Measurements from ENCODE around the gene UVSSA. TPM values are rescaled to one million over a fixed set of nuclear protein-coding genes. Genes with fewer than 3 reads are reported as not detected.

The UVSSA gene
- total and polyA plus RNA-seq, 9 of the 15 experiments (the other 6 are each of a cell fraction or from before 2014, with no cell fraction given) = 0.21 to 14.6 (median 3.3) TPM

DNA sequence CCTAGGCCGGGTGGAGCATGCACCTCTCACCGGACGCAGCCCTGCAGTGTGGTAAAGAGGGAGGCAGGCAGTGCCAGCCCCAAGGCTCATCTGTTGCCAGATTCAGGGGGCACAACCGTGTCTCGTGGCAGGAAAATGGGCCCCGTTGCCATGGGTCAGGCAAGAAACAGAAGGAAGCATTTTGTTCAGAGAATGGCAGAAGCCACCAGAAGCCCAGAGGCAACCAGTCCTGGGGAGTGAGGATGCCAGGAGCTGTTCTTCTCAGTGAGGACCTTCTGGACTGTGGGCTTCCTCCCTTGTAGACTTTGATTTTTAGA lies 12.5 kb upstream of the UVSSA start:
- no peaks in the 10 kb centered on the region for H3K27me3 ChIP-seq (ENCODE audit: control insufficient read depth in 2 of 2, insufficient read depth in 2 of 2, low read length in 2 of 2)
- peaks cover 81% of the 10 kb centered on the region; the same call in 2 of the 3 replicates for H3K36me3 ChIP-seq (ENCODE audit: control insufficient read depth, insufficient read depth, low read length)
- no peak overlapping the region for H2AFZ ChIP-seq (ENCODE audit: low read depth, low read length)
- no peaks in the 10 kb centered on the region; the same call in 1 of the 2 replicates for H4K20me1 ChIP-seq (replicated peaks; ENCODE audit: control insufficient read depth, insufficient read depth, low read length)
- H3K4me3 ChIP-seq = no peak overlapping the region
- in situ Hi-C loops (cut with MboI) = no loop called here
- no peak for TF ChIP-seq BCOR (IDR thresholded peaks at IDR 0.05)
- no peak for TF ChIP-seq BDP1 (IDR thresholded peaks at IDR 0.05; ENCODE audit: insufficient read depth, insufficient read length)
- TF ChIP-seq FOXP1 (CRISPR knock-in tag; IDR thresholded peaks at IDR 0.05) = no peak
- no peak for TF ChIP-seq ZNF76 (CRISPR knock-in tag; IDR thresholded peaks at IDR 0.05; ENCODE audit: borderline replicate concordance)
- TF ChIP-seq, protein P1, sequence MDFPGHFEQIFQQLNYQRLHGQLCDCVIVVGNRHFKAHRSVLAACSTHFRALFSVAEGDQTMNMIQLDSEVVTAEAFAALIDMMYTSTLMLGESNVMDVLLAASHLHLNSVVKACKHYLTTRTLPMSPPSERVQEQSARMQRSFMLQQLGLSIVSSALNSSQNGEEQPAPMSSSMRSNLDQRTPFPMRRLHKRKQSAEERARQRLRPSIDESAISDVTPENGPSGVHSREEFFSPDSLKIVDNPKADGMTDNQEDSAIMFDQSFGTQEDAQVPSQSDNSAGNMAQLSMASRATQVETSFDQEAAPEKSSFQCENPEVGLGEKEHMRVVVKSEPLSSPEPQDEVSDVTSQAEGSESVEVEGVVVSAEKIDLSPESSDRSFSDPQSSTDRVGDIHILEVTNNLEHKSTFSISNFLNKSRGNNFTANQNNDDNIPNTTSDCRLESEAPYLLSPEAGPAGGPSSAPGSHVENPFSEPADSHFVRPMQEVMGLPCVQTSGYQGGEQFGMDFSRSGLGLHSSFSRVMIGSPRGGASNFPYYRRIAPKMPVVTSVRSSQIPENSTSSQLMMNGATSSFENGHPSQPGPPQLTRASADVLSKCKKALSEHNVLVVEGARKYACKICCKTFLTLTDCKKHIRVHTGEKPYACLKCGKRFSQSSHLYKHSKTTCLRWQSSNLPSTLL (IDR thresholded peaks at IDR 0.05) = no peak
- TF ChIP-seq JUNB (CRISPR knock-in tag; conservative IDR thresholded peaks at IDR 0.05) = no peak
- no peak for TF ChIP-seq ZNF436 (CRISPR knock-in tag; IDR thresholded peaks at IDR 0.05)
- TF ChIP-seq, protein P2, sequence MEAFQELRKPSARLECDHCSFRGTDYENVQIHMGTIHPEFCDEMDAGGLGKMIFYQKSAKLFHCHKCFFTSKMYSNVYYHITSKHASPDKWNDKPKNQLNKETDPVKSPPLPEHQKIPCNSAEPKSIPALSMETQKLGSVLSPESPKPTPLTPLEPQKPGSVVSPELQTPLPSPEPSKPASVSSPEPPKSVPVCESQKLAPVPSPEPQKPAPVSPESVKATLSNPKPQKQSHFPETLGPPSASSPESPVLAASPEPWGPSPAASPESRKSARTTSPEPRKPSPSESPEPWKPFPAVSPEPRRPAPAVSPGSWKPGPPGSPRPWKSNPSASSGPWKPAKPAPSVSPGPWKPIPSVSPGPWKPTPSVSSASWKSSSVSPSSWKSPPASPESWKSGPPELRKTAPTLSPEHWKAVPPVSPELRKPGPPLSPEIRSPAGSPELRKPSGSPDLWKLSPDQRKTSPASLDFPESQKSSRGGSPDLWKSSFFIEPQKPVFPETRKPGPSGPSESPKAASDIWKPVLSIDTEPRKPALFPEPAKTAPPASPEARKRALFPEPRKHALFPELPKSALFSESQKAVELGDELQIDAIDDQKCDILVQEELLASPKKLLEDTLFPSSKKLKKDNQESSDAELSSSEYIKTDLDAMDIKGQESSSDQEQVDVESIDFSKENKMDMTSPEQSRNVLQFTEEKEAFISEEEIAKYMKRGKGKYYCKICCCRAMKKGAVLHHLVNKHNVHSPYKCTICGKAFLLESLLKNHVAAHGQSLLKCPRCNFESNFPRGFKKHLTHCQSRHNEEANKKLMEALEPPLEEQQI (IDR thresholded peaks at IDR 0.05) = no peak
- TF ChIP-seq, protein P3, sequence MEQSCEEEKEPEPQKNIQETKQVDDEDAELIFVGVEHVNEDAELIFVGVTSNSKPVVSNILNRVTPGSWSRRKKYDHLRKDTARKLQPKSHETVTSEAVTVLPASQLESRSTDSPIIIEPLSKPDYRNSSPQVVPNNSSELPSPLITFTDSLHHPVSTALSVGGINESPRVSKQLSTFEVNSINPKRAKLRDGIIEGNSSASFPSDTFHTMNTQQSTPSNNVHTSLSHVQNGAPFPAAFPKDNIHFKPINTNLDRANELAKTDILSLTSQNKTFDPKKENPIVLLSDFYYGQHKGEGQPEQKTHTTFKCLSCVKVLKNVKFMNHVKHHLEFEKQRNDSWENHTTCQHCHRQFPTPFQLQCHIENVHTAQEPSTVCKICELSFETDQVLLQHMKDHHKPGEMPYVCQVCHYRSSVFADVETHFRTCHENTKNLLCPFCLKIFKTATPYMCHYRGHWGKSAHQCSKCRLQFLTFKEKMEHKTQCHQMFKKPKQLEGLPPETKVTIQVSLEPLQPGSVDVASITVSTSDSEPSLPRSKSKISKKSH (CRISPR knock-in tag; IDR thresholded peaks at IDR 0.05) = no peak
- TF ChIP-seq, protein P4, sequence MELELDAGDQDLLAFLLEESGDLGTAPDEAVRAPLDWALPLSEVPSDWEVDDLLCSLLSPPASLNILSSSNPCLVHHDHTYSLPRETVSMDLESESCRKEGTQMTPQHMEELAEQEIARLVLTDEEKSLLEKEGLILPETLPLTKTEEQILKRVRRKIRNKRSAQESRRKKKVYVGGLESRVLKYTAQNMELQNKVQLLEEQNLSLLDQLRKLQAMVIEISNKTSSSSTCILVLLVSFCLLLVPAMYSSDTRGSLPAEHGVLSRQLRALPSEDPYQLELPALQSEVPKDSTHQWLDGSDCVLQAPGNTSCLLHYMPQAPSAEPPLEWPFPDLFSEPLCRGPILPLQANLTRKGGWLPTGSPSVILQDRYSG (tag; conservative IDR thresholded peaks at IDR 0.05; ENCODE audit: low read depth) = no peak
- TF ChIP-seq, protein P5, sequence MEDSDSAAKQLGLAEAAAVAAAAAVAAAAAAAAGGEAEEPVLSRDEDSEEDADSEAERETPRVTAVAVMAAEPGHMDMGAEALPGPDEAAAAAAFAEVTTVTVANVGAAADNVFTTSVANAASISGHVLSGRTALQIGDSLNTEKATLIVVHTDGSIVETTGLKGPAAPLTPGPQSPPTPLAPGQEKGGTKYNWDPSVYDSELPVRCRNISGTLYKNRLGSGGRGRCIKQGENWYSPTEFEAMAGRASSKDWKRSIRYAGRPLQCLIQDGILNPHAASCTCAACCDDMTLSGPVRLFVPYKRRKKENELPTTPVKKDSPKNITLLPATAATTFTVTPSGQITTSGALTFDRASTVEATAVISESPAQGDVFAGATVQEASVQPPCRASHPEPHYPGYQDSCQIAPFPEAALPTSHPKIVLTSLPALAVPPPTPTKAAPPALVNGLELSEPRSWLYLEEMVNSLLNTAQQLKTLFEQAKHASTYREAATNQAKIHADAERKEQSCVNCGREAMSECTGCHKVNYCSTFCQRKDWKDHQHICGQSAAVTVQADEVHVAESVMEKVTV (CRISPR knock-in tag; IDR thresholded peaks at IDR 0.05) = no peak
- no peak for TF ChIP-seq ZNF384 (IDR thresholded peaks at IDR 0.05; ENCODE audit: low read depth, low read length)
- TF ChIP-seq SIX5 (IDR thresholded peaks at IDR 0.05; ENCODE audit: borderline replicate concordance in 1 of 2, insufficient read depth in 1 of 2, low read depth in 1 of 2, low read length in 2 of 2) = no peak
- peaks cover 0 to 13% of the 10 kb centered on the region in 2 experiments; a peak in 2 of 5 replicates for H3K4me1 ChIP-seq (replicated peaks in 1 of 2; ENCODE audit: control insufficient read depth in 2 of 2, insufficient read depth in 2 of 2, low read length in 2 of 2)
- FAIRE-seq (no peak), ATAC-seq (no peak), DNase-seq (ENCODE audit: extremely low read depth in 1 of 4, low spot score in 3 of 4) (no peak)
- no peak overlapping the region for H3K4me2 ChIP-seq (ENCODE audit: insufficient read depth, low read length)
- ChIA-PET POLR2A (no interaction called here), CTCF (ENCODE audit: low intra/inter-chr PET ratio) (no interaction called here)
- 98% methylated on average over 6 of the region's 6 CpGs for WGBS (ENCODE audit: insufficient coverage, low coverage, missing lambda C conversion rate)
- H3K79me2 ChIP-seq (ENCODE audit: control insufficient read depth, insufficient read depth, low read length) = peaks cover 3% of the 10 kb centered on the region; the same call in 2 of the 3 replicates
- no peak overlapping the region for H3K9ac ChIP-seq (ENCODE audit: insufficient read depth in 1 of 2, low read depth in 2 of 2, low read length in 2 of 2)
- no peaks in the 10 kb centered on the region for H3K9me3 ChIP-seq (replicated peaks; ENCODE audit: control insufficient read depth, insufficient read depth, low read depth, low read length)
- no TSS peak for BruUV-seq (replicated peaks)
- no peaks in the 10 kb centered on the region for H3K9me1 ChIP-seq (ENCODE audit: control insufficient read depth, insufficient read depth, low read length)
- intact Hi-C loops (cut with micrococcal nuclease) = no loop called here
- no peak overlapping the region for H3K27ac ChIP-seq (ENCODE audit: extremely low read depth, low read depth, low read length)

All from K562 (cell line).